ELR (cell line): ENCODE measurements around the gene PDE9A.

Experiments used
- DNase-seq: peaks from one replicate; pipeline ENCODE4 v3.0.0-alpha.2; 2015; ENCODE audit warnings: low read depth

PDE9A gene

GRCh38 chr21:42658320-42659105 lies 5.1 kb downstream of the PDE9A start:
- no peak for DNase-seq

GRCh38 chr21:42659416-42660117 lies 6.1 kb downstream of the PDE9A start:
- DNase-seq = no peak

GRCh38 chr21:42660118-42660470 lies 6.7 kb downstream of the PDE9A start:
- DNase-seq = no peak

DNA sequence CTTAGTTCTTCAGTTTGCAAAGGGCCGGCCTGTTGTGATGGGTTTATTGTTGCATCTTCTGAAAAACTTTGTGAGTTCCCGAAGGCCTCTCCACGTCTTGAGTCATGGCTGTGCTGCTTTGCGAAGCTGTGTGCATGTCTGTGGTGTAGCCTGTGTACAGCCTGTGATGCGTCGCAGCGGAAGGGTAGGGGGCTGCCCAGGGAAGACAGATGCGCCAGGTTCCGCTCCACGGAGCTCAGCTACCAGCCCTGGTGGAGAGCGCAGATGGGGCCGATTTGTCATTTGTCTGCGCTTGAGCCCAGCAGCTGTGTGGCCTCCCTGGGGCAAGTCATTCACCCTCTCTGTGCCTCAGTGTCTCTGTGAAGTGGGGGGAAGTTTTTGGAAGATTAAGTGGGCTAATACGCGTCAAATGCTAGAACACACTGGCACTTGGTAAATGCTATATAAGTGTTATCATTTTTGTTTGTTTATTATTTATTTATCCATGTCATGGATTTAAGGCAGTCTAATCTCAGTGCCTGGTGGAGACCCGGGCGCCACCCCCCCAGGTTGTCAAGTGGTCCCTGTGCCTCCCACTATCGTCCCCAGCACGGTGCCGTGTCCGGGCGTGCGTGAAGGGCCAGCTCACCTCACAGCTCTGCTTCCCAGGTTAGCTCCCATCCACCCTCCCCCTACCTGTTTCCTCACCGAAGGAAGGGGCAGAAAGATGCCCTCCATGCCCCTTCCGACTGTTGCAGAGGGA lies 8.4 kb downstream of the PDE9A start:
- no peak for DNase-seq

DNA sequence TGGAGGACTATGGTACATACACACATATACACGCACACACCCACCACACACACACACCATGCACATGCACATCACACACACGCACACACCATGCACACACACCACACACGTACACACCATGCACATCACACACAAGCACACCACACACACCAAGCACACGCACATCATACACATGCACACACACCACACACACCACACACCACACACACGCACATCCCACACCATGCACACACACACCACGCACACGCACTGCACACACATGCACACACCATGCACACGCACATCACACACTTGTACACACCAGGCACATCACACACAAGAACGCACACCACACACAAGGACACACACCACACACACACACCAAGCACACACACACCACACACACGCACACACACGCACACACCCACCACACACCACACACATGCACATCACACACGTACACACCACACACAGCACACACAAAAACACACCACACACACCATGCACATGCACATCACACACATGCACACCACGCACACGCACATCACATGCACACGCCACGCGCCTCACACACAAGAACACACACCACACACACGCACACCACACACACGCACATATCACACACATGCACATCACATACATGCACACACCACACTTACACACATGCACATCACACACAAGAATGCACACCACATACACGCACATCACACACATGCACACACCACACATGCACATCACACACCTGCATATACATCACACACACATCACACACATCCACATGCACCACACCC lies 9.2 kb downstream of the PDE9A start:
- DNase-seq = no peak

DNA sequence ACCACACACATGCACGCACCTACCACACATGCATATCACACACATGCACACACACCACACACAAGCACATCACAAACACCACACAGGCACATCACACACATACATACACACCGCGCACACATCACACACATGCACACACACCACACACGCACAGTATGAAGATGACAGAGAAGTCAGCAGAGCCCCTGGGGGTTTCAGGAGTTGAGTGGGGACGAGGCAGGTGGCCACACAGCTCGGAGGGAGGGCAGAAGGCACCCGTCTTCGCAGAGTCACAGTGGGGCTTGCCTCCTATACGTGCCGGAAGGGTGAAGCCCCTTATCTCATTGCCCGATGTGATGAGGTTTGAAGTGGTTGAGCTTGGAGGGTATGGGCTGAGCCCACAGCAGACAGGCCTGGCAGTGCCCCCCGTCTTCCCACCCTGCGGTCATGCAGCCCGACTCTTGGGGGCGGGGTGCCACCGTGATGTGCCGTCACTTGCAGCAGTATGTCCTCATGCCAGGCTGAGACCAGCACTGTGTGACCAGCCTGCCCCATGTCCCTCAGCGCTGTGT lies 9.9 kb downstream of the PDE9A start:
- DNase-seq = no peak

- DNase-seq = no peak
These were observed 10.6 kb downstream of the PDE9A start for GRCh38 chr21:42663860-42664535.

- no peak for DNase-seq
These were observed 11.2 kb downstream of the PDE9A start for GRCh38 chr21:42664614-42665013.

DNA sequence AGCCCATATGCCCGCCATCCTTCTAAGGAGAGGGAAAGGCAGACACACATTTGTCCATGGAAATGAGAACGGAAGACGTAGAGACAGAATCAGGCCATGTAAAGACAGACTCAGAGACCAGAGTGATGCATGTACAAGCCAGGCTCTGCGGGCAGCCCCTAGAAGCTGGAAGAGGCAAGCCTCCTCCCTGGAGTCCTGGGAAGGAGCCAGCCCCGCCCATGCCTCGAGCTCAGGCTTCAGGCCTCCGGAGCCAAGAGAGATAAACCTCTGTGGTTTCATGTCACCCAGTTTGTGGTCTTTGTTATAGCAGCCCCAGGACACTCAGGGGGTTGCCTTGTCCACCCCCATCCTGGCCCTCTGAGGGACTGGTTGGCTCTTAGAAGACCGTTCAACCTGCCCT lies 11.6 kb downstream of the PDE9A start:
- DNase-seq = no peak

- DNase-seq = no peak
These were observed 12.1 kb downstream of the PDE9A start for GRCh38 chr21:42665484-42665883.

DNA sequence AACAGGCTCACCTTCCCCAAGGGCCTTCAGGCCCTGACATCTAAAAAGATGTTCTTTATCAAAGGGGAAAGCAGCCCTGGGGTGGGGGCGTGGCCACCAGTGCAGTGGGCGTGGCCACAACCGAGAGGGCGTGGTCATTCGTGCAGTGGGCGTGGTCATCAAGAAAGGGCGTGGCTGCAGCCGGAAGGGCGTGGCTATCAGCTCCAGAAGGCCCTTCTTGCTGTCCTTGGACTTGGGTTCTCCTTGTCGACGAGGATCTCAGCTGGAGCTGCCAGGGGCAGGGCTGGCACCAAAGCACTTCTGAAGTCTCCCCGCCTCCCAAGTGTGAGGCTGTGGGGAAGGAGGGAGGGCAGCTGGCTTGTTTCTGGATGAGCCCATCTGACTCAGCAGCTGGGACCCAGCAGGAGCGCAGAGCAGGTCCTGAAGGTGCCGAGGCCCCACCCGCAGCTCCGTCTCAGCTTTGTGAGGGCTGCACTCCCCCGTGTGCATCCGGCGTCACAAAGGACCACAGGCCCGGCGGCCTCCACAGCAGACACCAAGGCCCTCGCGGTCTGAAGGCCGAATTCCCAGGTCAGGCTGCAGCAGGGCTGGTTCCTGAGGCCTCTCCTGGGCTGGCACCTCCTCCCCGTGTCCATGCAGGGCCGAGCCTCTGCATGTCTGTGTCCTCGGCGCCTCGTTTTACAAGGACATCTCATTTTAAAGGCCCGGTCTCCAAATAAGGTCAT lies 12.8 kb downstream of the PDE9A start:
- no peak for DNase-seq

DNA sequence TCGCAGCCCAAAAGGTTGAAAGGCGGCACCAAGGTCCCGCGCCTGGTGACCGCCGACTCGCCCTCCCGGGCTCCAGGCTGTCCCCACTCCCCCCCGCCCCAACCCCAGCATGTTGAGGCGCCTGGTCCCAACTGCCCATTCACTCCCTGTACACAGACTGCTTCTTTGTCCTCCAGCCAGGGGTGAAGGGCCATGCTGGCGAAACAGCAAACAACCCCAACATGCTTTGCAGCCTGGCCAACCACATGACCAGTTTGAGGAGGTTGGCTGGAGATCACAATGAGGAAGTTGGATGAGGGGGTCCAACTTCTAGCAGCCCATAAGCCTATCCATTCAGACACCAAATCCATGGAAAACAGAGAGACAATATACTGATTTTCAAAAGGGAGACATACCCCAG lies 13.5 kb downstream of the PDE9A start:
- no peak for DNase-seq

DNA sequence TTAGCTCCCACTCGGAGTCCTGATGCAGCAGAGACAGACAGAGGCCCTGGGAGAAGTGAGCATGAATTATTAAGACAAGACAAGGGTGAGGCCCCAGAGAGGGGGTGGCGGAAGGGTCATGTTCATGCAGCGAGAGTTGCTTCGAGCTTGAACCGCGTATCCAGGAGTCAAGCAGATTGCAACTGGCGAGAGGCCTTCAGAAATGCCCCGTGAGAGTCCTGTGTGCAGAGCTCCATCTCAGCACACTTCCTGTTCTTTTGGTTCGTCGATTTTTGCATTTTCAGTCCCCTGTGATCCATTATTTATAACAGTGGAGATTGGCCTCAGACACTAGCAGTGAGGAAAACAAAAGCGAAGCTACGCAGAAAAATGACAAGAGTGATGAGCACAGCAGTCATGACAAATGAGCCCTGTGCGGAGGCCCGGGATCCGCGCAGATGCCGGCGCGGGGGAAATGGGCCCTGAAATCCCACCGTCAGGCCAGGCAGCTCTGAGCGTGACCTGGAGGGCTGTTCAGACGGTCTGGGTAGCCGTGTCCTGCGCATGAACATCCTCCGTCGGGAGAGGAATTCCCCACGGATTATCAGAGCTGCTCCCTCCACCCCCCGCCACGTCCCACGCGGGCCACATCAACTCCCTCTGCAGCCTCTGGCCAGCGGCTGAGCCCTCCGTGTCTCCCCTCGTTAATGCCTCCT lies 15.0 kb downstream of the PDE9A start:
- DNase-seq = no peak

GRCh38 chr21:42669041-42669440 lies 15.6 kb downstream of the PDE9A start:
- DNase-seq = no peak

GRCh38 chr21:42670058-42670880 lies 16.8 kb downstream of the PDE9A start:
- DNase-seq = no peak

GRCh38 chr21:42670884-42671283 lies 17.5 kb downstream of the PDE9A start:
- no peak for DNase-seq

- peak; percentile 17 for DNase-seq
These were observed 18.6 kb downstream of the PDE9A start for GRCh38 chr21:42671778-42672593.
